ENCODE measurements around the gene ABI1.

DNA sequence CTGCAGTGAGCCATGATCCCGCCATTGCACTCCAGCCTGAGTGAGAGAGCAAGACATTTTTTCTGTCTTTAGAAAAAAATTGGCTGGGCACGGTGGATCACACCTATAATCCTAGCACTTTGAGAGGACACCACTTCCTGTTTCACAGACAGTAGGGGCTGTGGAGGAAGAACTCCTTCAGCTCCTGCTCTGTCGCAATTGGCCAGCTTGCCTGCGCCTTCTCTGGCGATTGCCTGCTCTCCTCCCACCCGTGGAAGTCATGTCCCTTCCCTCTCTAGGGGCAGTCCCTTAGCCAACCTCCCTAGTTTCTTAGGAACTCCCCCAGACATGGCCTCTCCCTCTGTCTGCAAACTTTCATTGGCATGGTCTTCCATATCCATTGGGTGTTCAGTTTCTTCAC is 154.6 kb downstream of the ABI1 start:
- TF ChIP-seq POLR2AphosphoS5 (IDR thresholded peaks at IDR 0.05; ENCODE audit: borderline replicate concordance, low read depth, low read length): no peak
- TF ChIP-seq EZH2 (IDR thresholded peaks at IDR 0.05): no peak
- TF ChIP-seq FOXP2 (optimal IDR thresholded peaks at IDR 0.05; ENCODE audit: control extremely low read depth, extremely low read length, insufficient read depth): no peak

All from SK-N-MC (cell line).